HepG2 (cell line): ENCODE results near the gene FBXO10. TPM values are rescaled to one million over a fixed set of nuclear protein-coding genes. Genes with fewer than 3 reads are reported as not detected.

Experiments
- ARNTL ChIP-seq: sonication (generic); formaldehyde crosslinking; IDR thresholded peaks from 2 replicates; pipeline ENCODE4 v1.4.0; 2020; ENCODE audit warnings: mild to moderate bottlenecking, missing genetic modification reagents
- ATF7 ChIP-seq, 2 experiments: fragments of 450-650 bp in 1 of 2; sonication (generic) in 1 of 2; formaldehyde crosslinking in 1 of 2; IDR thresholded peaks; 2 replicates each; pipeline versions ENCODE4 v1.4.0 to v1.6.1; 2016 to 2020; ENCODE audit warnings: antibody characterized with exemption in 1 of 2, mild to moderate bottlenecking in 1 of 2, missing genetic modification reagents in 1 of 2
- ETV5 ChIP-seq: IDR thresholded peaks from 2 replicates; pipeline ENCODE4 v1.6.1; 2018; ENCODE audit warnings: missing biosample characterization, missing genetic modification reagents, inconsistent platforms, borderline replicate concordance
- FIP1L1 ChIP-seq: fragments of 200-400 bp; formaldehyde crosslinking; IDR thresholded peaks from 2 replicates; pipeline ENCODE4 v1.6.1; 2018; ENCODE audit warnings: low read depth, mild to moderate bottlenecking, low read length, moderate library complexity, borderline replicate concordance; ENCODE audit not compliant: insufficient read depth
- GABPA ChIP-seq, 2 experiments: IDR thresholded peaks; 2 replicates each; pipeline ENCODE4 v1.6.1; 2011 to 2016; ENCODE audit warnings: low read depth in 2 of 2, low read length in 1 of 2, missing biosample characterization in 1 of 2, missing genetic modification characterization in 1 of 2
- GABPB1 ChIP-seq: IDR thresholded peaks from 2 replicates; pipeline ENCODE4 v1.6.1; 2016; ENCODE audit warnings: mild to moderate bottlenecking, missing genetic modification reagents, moderate library complexity, missing compliant biosample characterization
- GTF2F1 ChIP-seq: fragments of 150-350 bp; IDR thresholded peaks from 2 replicates; pipeline ENCODE4 v1.6.1; 2014; ENCODE audit warnings: low read length
- KDM2A ChIP-seq: sonication (generic); formaldehyde crosslinking; IDR thresholded peaks from 2 replicates; pipeline ENCODE4 v1.4.0; 2020; ENCODE audit warnings: low read depth, missing genetic modification reagents, borderline replicate concordance
- KLF16 ChIP-seq, 2 experiments: sonication (generic) in 1 of 2; formaldehyde crosslinking in 1 of 2; IDR thresholded peaks; 2 replicates each; pipeline versions ENCODE4 v1.6.1 to v1.8.0; 2016 to 2023; ENCODE audit warnings: missing genetic modification reagents in 2 of 2, missing compliant biosample characterization in 1 of 2
- KMT2B ChIP-seq: IDR thresholded peaks from 2 replicates; pipeline ENCODE4 v1.6.1; 2016; ENCODE audit warnings: missing genetic modification reagents, missing compliant biosample characterization
- MAF1 ChIP-seq: sonication (generic); formaldehyde crosslinking; IDR thresholded peaks from 2 replicates; pipeline ENCODE4 v1.5.0; 2020; ENCODE audit warnings: missing genetic modification reagents, borderline replicate concordance
- NR2C2 ChIP-seq: sonication (generic); formaldehyde crosslinking; IDR thresholded peaks from 2 replicates; pipeline ENCODE4 v1.4.0; 2020; ENCODE audit warnings: missing genetic modification reagents, mild to moderate bottlenecking, moderate library complexity, borderline replicate concordance
- POLR2A ChIP-seq, 2 experiments: IDR thresholded peaks; 2 replicates each; pipeline ENCODE4 v1.6.1; 2011; ENCODE audit warnings: low read depth in 2 of 2, low read length in 2 of 2, mild to moderate bottlenecking in 1 of 2, moderate library complexity in 1 of 2; ENCODE audit not compliant: insufficient read depth in 1 of 2
- RFXAP ChIP-seq: sonication (generic); formaldehyde crosslinking; IDR thresholded peaks from 2 replicates; pipeline ENCODE4 v1.4.0; 2020; ENCODE audit warnings: missing genetic modification reagents, borderline replicate concordance
- TBP ChIP-seq: sonication (generic); formaldehyde crosslinking; IDR thresholded peaks from 2 replicates; pipeline ENCODE4 v1.5.0; 2020; ENCODE audit warnings: missing genetic modification reagents
- XBP1 ChIP-seq: sonication (generic); formaldehyde crosslinking; IDR thresholded peaks from 2 replicates; pipeline ENCODE4 v1.5.0; 2020; ENCODE audit warnings: missing genetic modification reagents
- ZNF24 ChIP-seq: fragments of 450-650 bp; IDR thresholded peaks from 2 replicates; pipeline ENCODE4 v1.6.1; 2017; ENCODE audit warnings: antibody characterized with exemption, mild to moderate bottlenecking
- ZNF33A ChIP-seq: sonication (generic); formaldehyde crosslinking; IDR thresholded peaks from 2 replicates; pipeline ENCODE4 v1.5.1; 2020; ENCODE audit warnings: missing genetic modification reagents, mild to moderate bottlenecking, moderate library complexity, borderline replicate concordance
- ZNF367 ChIP-seq: sonication (generic); formaldehyde crosslinking; IDR thresholded peaks from 2 replicates; pipeline ENCODE4 v1.4.0; 2020; ENCODE audit warnings: missing genetic modification reagents, borderline replicate concordance
- ZNF605 ChIP-seq: sonication (generic); formaldehyde crosslinking; IDR thresholded peaks from 2 replicates; pipeline ENCODE4 v1.8.0; 2022; ENCODE audit warnings: mild to moderate bottlenecking, missing genetic modification reagents
- ZNF687 ChIP-seq: sonication (generic); formaldehyde crosslinking; IDR thresholded peaks from 2 replicates; pipeline ENCODE4 v1.5.1; 2020; ENCODE audit warnings: mild to moderate bottlenecking, missing genetic modification reagents, moderate library complexity
- ZNF710 ChIP-seq: sonication (generic); formaldehyde crosslinking; IDR thresholded peaks from 2 replicates; pipeline ENCODE4 v1.5.0; 2020; ENCODE audit warnings: mild to moderate bottlenecking, missing genetic modification reagents, borderline replicate concordance
- ZNF768 ChIP-seq: sonication (generic); formaldehyde crosslinking; IDR thresholded peaks from 2 replicates; pipeline ENCODE4 v1.4.0; 2020; ENCODE audit warnings: missing genetic modification reagents
- ZSCAN9 ChIP-seq: IDR thresholded peaks from 2 replicates; pipeline ENCODE4 v1.6.1; 2016; ENCODE audit warnings: borderline replicate concordance
- polyA plus RNA-seq, 8 experiments: library from polyadenylated mRNA; depleted of rRNA in 3 of 8; stranded (reverse) in 7 of 8; unstranded in 1 of 8; fragments of >200 nt; fragmentation: Illumina TruSeq in 4 of 8; extraction: Trizol in 4 of 8; gene quantifications; 2 replicates each; pipeline versions ENCODE4 v1.2.1 to v1.2.3, GENCODE V29; 2011 to 2016; ENCODE audit warnings: low read depth in 4 of 8, missing spikeins in 1 of 8, mixed read lengths in 1 of 8; ENCODE audit not compliant: insufficient read depth in 1 of 8
- total RNA-seq, 5 experiments: library from RNA; depleted of rRNA; stranded (reverse); fragments of >200 nt; fragmentation: Illumina TruSeq; extraction: Trizol; gene quantifications; 2 replicates each; pipeline ENCODE4 v1.2.3, GENCODE V29; 2016; ENCODE audit warnings: low read depth in 1 of 5

Gene FBXO10
- total and polyA plus RNA-seq, 2 of the 13 experiments (the other 11 are each of a cell fraction or from before 2014, with no cell fraction given) = 3.1 to 5.1 TPM

- TF ChIP-seq TBP (CRISPR knock-in tag) (no peak), ZNF768 (peak; percentile 64; the same call in 1 of the 2 replicates), GABPA (IDR thresholded peaks at IDR 0.05; ENCODE audit: low read depth, low read length) (no peak), GABPA (CRISPR knock-in tag; IDR thresholded peaks at IDR 0.05; ENCODE audit: low read depth) (no peak), ZNF605 (CRISPR knock-in tag) (peak; percentile 64; the same call in 1 of the 2 replicates), ZNF710 (CRISPR knock-in tag) (no peak), ARNTL (CRISPR knock-in tag) (0 out of 2 replicates have a peak, but pooled peaks have one; percentile 38), KLF16 (CRISPR knock-in tag; IDR thresholded peaks at IDR 0.05) (peak in 1 of 2 experiments; percentile 50; a peak in 1 of 4 replicates), ZNF24 (no peak), GTF2F1 (no peak), GABPB1 (CRISPR knock-in tag) (peak; percentile 76; the same call in 1 of the 2 replicates), ATF7 (IDR thresholded peaks at IDR 0.05) (no peak), ATF7 (CRISPR knock-in tag; IDR thresholded peaks at IDR 0.05) (peak; percentile 7; the same call in 1 of the 2 replicates), ZNF33A (no peak), POLR2A (IDR thresholded peaks at IDR 0.05; ENCODE audit: insufficient read depth in 1 of 2, low read depth in 2 of 2, low read length in 2 of 2) (peak; percentile 67 to 71; a peak in 3 of 4 replicates), ETV5 (no peak), FIP1L1 (0 out of 2 replicates have a peak, but pooled peaks have one; percentile 38), NR2C2 (peak; percentile 9; the same call in 1 of the 2 replicates), XBP1 (CRISPR knock-in tag) (no peak), RFXAP (CRISPR knock-in tag) (0 out of 2 replicates have a peak, but pooled peaks have one; percentile 49), KDM2A (CRISPR knock-in tag) (peak; percentile 63), ZNF687 (CRISPR knock-in tag) (peak; percentile 77), ZSCAN9 (CRISPR knock-in tag) (no peak), MAF1 (0 out of 2 replicates have a peak, but pooled peaks have one; percentile 40), KMT2B (CRISPR knock-in tag) (0 out of 2 replicates have a peak, but pooled peaks have one; percentile 64), ZNF367 (no peak)
Observed at GRCh38 chr9:37464426-37465248, 111.5 kb downstream of the FBXO10 start (continued).
